Raji (cell line): Measurements from ENCODE around the gene XPC.

ENCODE experiments used
- POLR2A ChIP-seq: IDR thresholded peaks from 2 replicates; pipeline ENCODE4 v1.6.1; 2011; ENCODE audit warnings: low read depth, low read length, control low read depth; ENCODE audit not compliant: insufficient read depth

Gene XPC

DNA sequence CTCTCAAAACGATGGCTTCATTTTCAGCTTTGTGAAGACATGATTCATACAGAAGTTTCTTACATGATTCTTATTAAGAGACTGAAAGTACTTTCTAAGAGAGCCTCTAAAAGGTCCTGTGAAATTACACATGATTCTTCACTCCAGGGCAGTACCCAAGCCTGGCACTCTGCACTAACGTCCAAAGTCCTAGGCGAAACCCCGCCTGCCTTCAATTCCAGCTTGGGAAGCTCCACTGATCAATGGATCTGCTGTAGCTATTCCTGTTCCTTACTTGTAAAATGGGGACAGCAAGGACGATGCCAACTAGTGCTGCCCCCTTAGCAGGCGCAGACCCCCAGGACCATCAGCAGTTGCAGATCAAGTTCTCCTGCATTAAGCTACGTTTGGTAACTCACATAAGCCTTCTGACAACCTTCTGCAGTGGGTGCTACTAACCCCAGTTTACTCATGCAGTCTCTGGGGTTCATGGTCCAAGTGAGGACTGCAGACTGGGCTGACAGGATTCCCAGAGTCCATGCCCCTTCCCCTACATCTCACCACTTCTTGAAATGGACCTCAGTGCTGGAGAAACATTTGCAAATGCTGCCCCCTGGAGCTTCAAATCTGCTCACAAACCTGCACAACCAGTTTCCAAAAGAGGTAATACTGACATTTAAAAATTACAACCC lies 64.3 kb downstream of the XPC start:
- TF ChIP-seq POLR2A: no peak

DNA sequence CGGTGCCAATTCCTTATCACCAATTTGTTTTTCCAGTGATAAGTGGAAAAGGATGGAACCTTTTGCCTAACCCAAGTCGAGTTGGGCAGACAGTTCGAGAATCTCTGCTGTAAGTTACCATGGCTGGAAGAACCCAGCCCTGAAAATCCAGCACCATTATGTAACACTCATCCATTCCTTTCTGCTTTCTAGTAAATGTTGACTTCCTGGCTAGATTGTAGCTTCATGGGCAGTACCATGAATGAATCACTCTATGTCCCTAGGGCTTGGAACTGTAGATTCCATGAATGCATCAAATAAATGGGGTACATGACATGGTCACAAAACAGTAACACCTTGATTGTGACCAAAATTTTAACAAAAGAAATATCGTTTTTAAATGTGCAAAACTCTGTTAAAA lies 67.7 kb downstream of the XPC start:
- no peak for TF ChIP-seq POLR2A

DNA sequence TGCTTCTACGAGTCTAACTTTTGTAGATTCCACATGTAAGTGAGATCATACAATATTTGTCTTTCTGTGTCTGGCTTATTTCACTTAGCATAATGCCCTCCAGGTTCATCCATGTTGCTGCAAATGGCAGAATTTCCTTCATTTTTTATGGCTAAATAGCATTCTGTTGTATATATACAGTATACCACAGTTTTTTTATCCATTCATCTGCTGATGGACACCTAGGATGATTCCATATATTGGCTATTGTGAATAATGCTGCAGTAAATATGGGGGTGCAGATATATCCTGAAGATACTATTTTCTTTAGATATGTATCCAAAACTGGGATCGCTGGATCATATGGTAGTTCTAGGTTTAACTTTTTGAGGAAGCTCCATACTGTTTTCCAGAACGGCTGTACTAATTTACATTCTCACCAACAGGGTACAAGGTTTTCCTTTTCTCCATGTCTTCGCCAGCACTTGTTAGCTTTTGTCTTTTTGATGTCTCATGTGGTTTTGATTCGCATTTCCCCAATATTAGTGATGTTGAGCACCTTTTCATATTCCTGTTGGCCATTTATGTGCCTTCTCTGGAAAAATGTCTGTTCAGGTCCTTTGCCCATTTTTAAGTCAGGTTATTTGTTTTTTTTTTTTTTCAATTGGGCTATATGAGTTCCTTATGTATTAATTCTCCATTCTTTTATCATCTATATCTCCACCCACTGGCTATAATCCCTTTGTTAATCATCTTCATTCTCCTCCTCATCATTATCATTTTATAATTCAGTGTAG lies 80.6 kb downstream of the XPC start:
- no peak for TF ChIP-seq POLR2A

DNA sequence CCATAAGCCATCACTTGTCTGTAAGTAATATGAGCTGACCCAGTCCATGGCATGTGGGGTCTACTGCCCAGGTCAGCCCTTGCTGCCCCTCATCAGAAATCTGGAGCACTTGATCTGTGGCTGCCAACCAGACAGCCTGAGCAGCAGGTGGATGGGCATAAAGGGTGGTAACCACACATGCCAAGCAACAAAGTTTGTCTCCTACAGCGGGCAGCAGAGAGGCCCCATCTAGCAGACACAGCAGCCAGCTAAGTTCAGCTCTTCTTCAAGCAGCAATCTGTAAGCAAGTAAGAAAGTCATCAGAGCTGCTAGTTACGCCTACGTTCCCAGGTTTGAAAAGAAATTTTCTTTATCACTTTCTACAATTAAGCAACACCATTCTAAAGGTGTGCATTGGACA lies 81.7 kb downstream of the XPC start:
- TF ChIP-seq POLR2A: no peak
